PC-9 (cell line): ENCODE measurements around the gene WDR20.

ENCODE experiments used
- EZH2 ChIP-seq: fragments of 200-600 bp; sonication (generic); IDR thresholded peaks from 2 replicates; pipeline ENCODE4 v1.8.0; 2017; ENCODE audit warnings: antibody characterized with exemption, low read depth
- TF ChIP-seq, protein P1 (sequence below): fragments of 200-600 bp; sonication (generic); conservative IDR thresholded peaks from 2 replicates; pipeline ENCODE4 v1.6.1; 2017; ENCODE audit warnings: mixed run types, antibody characterized with exemption, mild to moderate bottlenecking, moderate library complexity

- TF ChIP-seq, protein P1, sequence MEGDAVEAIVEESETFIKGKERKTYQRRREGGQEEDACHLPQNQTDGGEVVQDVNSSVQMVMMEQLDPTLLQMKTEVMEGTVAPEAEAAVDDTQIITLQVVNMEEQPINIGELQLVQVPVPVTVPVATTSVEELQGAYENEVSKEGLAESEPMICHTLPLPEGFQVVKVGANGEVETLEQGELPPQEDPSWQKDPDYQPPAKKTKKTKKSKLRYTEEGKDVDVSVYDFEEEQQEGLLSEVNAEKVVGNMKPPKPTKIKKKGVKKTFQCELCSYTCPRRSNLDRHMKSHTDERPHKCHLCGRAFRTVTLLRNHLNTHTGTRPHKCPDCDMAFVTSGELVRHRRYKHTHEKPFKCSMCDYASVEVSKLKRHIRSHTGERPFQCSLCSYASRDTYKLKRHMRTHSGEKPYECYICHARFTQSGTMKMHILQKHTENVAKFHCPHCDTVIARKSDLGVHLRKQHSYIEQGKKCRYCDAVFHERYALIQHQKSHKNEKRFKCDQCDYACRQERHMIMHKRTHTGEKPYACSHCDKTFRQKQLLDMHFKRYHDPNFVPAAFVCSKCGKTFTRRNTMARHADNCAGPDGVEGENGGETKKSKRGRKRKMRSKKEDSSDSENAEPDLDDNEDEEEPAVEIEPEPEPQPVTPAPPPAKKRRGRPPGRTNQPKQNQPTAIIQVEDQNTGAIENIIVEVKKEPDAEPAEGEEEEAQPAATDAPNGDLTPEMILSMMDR = no peak
- no peak for TF ChIP-seq EZH2
Measured at GRCh38 chr14:102177161-102177560, 37.5 kb downstream of the WDR20 start.
